ENCODE data around the gene TBX22.
"Not testable (repeated sequence)": the region's sequence is repeated elsewhere in the genome, so short reads cannot be mapped to it uniquely, and the experiment has no call there.

The TBX22 gene

DNA sequence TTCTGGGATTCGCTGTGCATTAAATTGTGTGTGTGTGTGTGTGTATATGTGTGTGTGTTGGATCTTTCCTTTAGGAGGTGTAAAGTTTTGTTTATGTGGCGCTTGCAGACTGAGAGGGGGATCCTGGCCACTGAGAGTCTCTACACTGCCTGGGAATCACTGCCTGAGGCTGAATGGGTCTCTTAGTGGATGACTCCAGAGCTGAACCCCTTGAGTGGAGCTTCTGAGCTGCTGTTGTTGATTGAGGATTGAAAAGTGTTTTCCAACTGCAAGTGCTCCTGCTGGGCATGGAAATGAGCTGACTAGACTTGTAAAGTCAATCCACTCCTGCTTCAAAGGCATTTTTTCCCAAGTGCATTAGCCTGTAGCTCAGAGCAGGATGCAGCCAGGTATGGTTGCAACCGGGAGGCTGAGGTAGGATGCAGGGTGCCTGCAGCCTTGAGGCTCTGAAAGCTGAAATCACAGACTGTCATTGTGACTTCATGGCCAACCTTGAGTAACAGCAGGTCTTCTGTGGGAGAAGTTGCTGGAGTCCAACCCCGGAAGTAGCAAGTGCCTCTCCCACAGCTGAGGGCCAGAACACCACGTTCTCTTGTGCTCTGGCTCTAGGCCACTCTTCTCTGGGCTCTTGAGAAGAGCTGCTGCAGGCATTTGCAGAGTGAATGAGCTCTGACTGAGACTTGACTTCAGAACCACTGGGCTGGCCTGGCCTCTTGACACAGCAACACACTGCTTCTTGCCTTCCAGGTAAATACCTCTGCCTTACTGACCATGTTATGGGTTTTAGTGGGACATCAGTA lies at the start of gene TBX22:
TBX22 (plus strand) TSS at position 613 of the 800 bp plus-strand sequence. CDS start 7,517 bp downstream, outside the sequence.
- DNase-seq (ENCODE audit: insufficient read length, low spot score), result no peak
- no peak for FAIRE-seq

- DNase-seq (ENCODE audit: insufficient read length, low spot score) (no peak), FAIRE-seq (peak; percentile 21)
Observed at GRCh38 chrX:79975605-79976004, 38.9 kb upstream of the TBX22 start.

DNA sequence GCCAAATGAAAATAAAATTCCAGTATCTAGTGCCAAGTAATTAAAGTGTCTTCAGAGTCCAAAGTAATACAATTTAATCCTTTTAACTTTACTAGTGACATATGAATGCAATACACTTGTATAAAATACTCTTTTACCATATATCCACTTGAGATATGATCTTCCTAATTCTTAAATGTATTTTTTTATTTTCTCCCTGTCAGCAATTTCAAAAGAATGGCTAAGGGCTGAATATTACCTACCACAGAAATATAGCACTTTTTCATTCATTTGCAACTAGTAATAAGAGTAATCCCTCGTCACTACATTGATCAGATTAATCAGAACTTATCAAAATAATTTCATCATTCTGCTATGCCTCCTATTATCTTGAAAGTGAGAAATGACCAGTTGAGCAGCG lies 10.1 kb upstream of the TBX22 start:
- DNase-seq (ENCODE audit: insufficient read length, low spot score), result no peak
- FAIRE-seq, result no peak

- FAIRE-seq (no peak), DNase-seq (ENCODE audit: insufficient read length, low spot score) (no peak)
Observed at GRCh38 chrX:80011522-80011921, 3.0 kb upstream of the TBX22 start.

GRCh38 chrX:80016182-80016581 lies 1.6 kb downstream of the TBX22 start:
- no peak for FAIRE-seq
- no peak for DNase-seq (ENCODE audit: insufficient read length, low spot score)

GRCh38 chrX:80021621-80022020 lies 7.1 kb downstream of the TBX22 start:
- DNase-seq (ENCODE audit: insufficient read length, low spot score), result no peak
- FAIRE-seq, result no peak

- no peak for FAIRE-seq
- no peak for DNase-seq (ENCODE audit: insufficient read length, low spot score)
Observed at GRCh38 chrX:80022363-80023031, 7.9 kb downstream of the TBX22 start.

- FAIRE-seq (no peak), DNase-seq (ENCODE audit: insufficient read length, low spot score) (no peak)
Observed at GRCh38 chrX:80026116-80026515, 11.6 kb downstream of the TBX22 start.

DNA sequence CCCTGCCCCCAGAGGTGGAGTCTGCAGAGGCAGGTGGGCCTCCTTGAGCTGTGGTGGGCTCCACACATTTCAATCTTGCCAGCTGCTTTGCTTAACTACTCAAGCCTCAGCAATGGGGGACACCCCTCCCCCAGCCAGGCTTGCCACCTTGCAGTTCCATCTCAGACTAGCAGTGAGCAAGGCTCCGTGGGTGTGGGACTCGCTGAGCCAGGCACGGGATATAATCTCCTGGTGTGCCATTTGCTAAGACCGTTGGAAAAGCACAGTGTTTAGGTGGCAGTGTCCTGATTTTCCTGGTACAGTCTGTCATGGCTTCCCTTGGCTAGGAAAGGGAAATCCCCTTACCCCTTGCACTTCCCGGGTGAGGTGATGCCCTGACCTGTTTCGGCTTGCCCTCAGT lies 51.6 kb downstream of the TBX22 start:
- not testable (repeated sequence) for DNase-seq (ENCODE audit: insufficient read length, low spot score); FAIRE-seq

GRCh38 chrX:80075625-80076024 lies 61.1 kb downstream of the TBX22 start:
- FAIRE-seq; DNase-seq (ENCODE audit: insufficient read length, low spot score): not testable (repeated sequence)
